WTC11 (cell line): ENCODE measurements around the gene ECT2. TPM values are rescaled to one million over a fixed set of nuclear protein-coding genes. Genes with fewer than 3 reads are reported as not detected.

Source experiments
- ATAC-seq: fragments of 200-7000 bp; cut with Tn5 transposase; 2 replicates; pipeline ENCODE4 v1.10.0; 2021; ENCODE audit warnings: mild to moderate bottlenecking, moderate library complexity
- CTCF ChIA-PET: fragments of 300-600 bp; sonication (Branson Sonifier 250); formaldehyde crosslinking; loops from one replicate; lab custom pipeline; 2021; ENCODE audit warnings: antibody characterized with exemption; lab: Charles Lee
- POLR2A ChIA-PET: fragments of 350-600 bp; sonication (Branson Sonifier 250); formaldehyde crosslinking; loops from one replicate; lab custom pipeline; 2021; ENCODE audit warnings: antibody characterized with exemption; lab: Charles Lee
- DNase-seq: peaks from one replicate; pipeline ENCODE4 v3.0.0; 2021; ENCODE audit warnings: low spot score
- H3K27ac Mint-ChIP-seq: 2 replicates; pipeline ENCODE4 v1.8.0; 2021; ENCODE audit warnings: mixed read lengths
- H3K27me3 Mint-ChIP-seq: 2 replicates; pipeline ENCODE4 v1.8.0; 2021; ENCODE audit warnings: low read depth, mild to moderate bottlenecking, moderate library complexity, mixed read lengths
- H3K36me3 Mint-ChIP-seq: 2 replicates; pipeline ENCODE4 v1.8.0; 2021; ENCODE audit warnings: mixed read lengths
- H3K4me1 Mint-ChIP-seq: 2 replicates; pipeline ENCODE4 v1.8.0; 2022; ENCODE audit warnings: mixed read lengths
- H3K4me3 Mint-ChIP-seq: 2 replicates; pipeline ENCODE4 v1.8.0; 2021; ENCODE audit warnings: mild to moderate bottlenecking, moderate library complexity, mixed read lengths
- H3K9me3 Mint-ChIP-seq: 2 replicates; pipeline ENCODE4 v1.8.0; 2021; ENCODE audit warnings: mixed read lengths
- CREM ChIP-seq: sonication (generic); formaldehyde crosslinking; IDR thresholded peaks from 2 replicates; pipeline ENCODE4 v1.8.1; 2022; ENCODE audit warnings: mild to moderate bottlenecking, missing genetic modification reagents, moderate library complexity
- EMX1 ChIP-seq: fragments of 250-450 bp; sonication (Bioruptor Pico); IDR thresholded peaks from 2 replicates; pipeline ENCODE4 v1.8.0; 2021; ENCODE audit warnings: mild to moderate bottlenecking
- ESRRA ChIP-seq: sonication (generic); formaldehyde crosslinking; IDR thresholded peaks from 2 replicates; pipeline ENCODE4 v1.8.1; 2022; ENCODE audit warnings: mild to moderate bottlenecking, missing genetic modification reagents, borderline replicate concordance
- FOXK1 ChIP-seq: sonication (generic); formaldehyde crosslinking; IDR thresholded peaks from 2 replicates; pipeline ENCODE4 v1.8.0; 2022; ENCODE audit warnings: mild to moderate bottlenecking, moderate library complexity, missing genetic modification reagents
- FOXP1 ChIP-seq: sonication (generic); formaldehyde crosslinking; IDR thresholded peaks from 2 replicates; pipeline ENCODE4 v1.8.0; 2022; ENCODE audit warnings: missing genetic modification reagents, mild to moderate bottlenecking, moderate library complexity, borderline replicate concordance
- GRHL2 ChIP-seq: fragments of 250-450 bp; sonication (Bioruptor Pico); IDR thresholded peaks from 2 replicates; pipeline ENCODE4 v1.8.0; 2022; ENCODE audit warnings: mild to moderate bottlenecking, moderate library complexity; ENCODE audit not compliant: insufficient replicate concordance, severe bottlenecking
- MYBL2 ChIP-seq: sonication (generic); formaldehyde crosslinking; IDR thresholded peaks from 2 replicates; pipeline ENCODE4 v1.8.1; 2023; ENCODE audit warnings: mild to moderate bottlenecking, moderate library complexity, missing genetic modification reagents
- NFATC4 ChIP-seq: fragments of 250-450 bp; sonication (Bioruptor Pico); IDR thresholded peaks from 2 replicates; pipeline ENCODE4 v1.9.0; 2021; ENCODE audit warnings: mild to moderate bottlenecking
- NFE2L1 ChIP-seq: sonication (generic); formaldehyde crosslinking; IDR thresholded peaks from 2 replicates; pipeline ENCODE4 v1.8.1; 2023; ENCODE audit warnings: missing genetic modification reagents
- RELA ChIP-seq: sonication (generic); formaldehyde crosslinking; IDR thresholded peaks from 2 replicates; pipeline ENCODE4 v1.8.1; 2022; ENCODE audit warnings: missing genetic modification reagents, mild to moderate bottlenecking, borderline replicate concordance
- RORB ChIP-seq: fragments of 250-450 bp; sonication (Bioruptor Pico); IDR thresholded peaks from 2 replicates; pipeline ENCODE4 v1.9.0; 2021; ENCODE audit warnings: mild to moderate bottlenecking
- SMAD3 ChIP-seq: sonication (generic); formaldehyde crosslinking; IDR thresholded peaks from 2 replicates; pipeline ENCODE4 v1.8.0; 2022; ENCODE audit warnings: missing genetic modification reagents, mild to moderate bottlenecking, borderline replicate concordance
- SMAD4 ChIP-seq: sonication (generic); formaldehyde crosslinking; IDR thresholded peaks from 2 replicates; pipeline ENCODE4 v1.8.0; 2022; ENCODE audit warnings: mild to moderate bottlenecking, missing genetic modification reagents
- TP53 ChIP-seq: sonication (generic); formaldehyde crosslinking; IDR thresholded peaks from 2 replicates; pipeline ENCODE4 v1.8.1; 2023; ENCODE audit warnings: mild to moderate bottlenecking, missing genetic modification reagents
- ZBTB21 ChIP-seq: sonication (generic); formaldehyde crosslinking; IDR thresholded peaks from 2 replicates; pipeline ENCODE4 v1.8.1; 2023; ENCODE audit warnings: mild to moderate bottlenecking, missing genetic modification reagents, borderline replicate concordance
- ZNF396 ChIP-seq: fragments of 250-450 bp; sonication (Bioruptor Pico); IDR thresholded peaks from 2 replicates; pipeline ENCODE4 v1.8.0; 2021; ENCODE audit warnings: mild to moderate bottlenecking, moderate library complexity, borderline replicate concordance
- ZNF425 ChIP-seq: fragments of 250-450 bp; sonication (Bioruptor Pico); conservative IDR thresholded peaks from 2 replicates; pipeline ENCODE4 v1.9.0; 2021; ENCODE audit warnings: mild to moderate bottlenecking
- total RNA-seq: library from RNA; stranded (reverse); gene quantifications from 3 replicates; pipeline ENCODE4 v1.2.3, GENCODE V29; 2021
- TF ChIP-seq, protein P1 (sequence below): sonication (generic); formaldehyde crosslinking; IDR thresholded peaks from 2 replicates; pipeline ENCODE4 v1.8.1; 2022; ENCODE audit warnings: missing genetic modification reagents, borderline replicate concordance
- TF ChIP-seq, protein P2 (sequence below): sonication (generic); formaldehyde crosslinking; IDR thresholded peaks from 2 replicates; pipeline ENCODE4 v1.8.1; 2022; ENCODE audit warnings: low read depth, missing genetic modification reagents, borderline replicate concordance
- TF ChIP-seq, protein P3 (sequence below): fragments of 250-450 bp; sonication (Bioruptor Pico); IDR thresholded peaks from 2 replicates; pipeline ENCODE4 v1.9.0; 2021; ENCODE audit warnings: mild to moderate bottlenecking
- TF ChIP-seq, protein P4 (sequence below): sonication (generic); formaldehyde crosslinking; IDR thresholded peaks from 2 replicates; pipeline ENCODE4 v1.8.1; 2022; ENCODE audit warnings: mild to moderate bottlenecking, moderate library complexity, missing genetic modification reagents

Gene ECT2
- total RNA-seq, 1 experiment from 2014 or later: 97.7 TPM

GRCh38 chr3:172868582-172869200 is 118.2 kb downstream of the ECT2 start:
- Mint-ChIP-seq H3K4me1 (peaks cover 6% of the 10 kb centered on the region), H3K9me3 (peaks cover 19% of the 10 kb centered on the region), H3K27ac (no peak overlapping the region), H3K4me3 (no peak overlapping the region), H3K36me3 (peaks cover 14% of the 10 kb centered on the region), H3K27me3 (peaks cover 2% of the 10 kb centered on the region)
- TF ChIP-seq ZBTB21 (CRISPR knock-in tag) (no peak), SMAD3 (CRISPR knock-in tag) (no peak), SMAD4 (CRISPR knock-in tag) (no peak), NFE2L1 (CRISPR knock-in tag) (no peak), RORB (CRISPR knock-in tag) (no peak), TP53 (CRISPR knock-in tag) (no peak), MYBL2 (CRISPR knock-in tag) (no peak), RELA (CRISPR knock-in tag) (no peak), ZNF425 (CRISPR knock-in tag) (no peak), FOXK1 (CRISPR knock-in tag) (no peak), CREM (CRISPR knock-in tag) (no peak)
- TF ChIP-seq, protein P1, sequence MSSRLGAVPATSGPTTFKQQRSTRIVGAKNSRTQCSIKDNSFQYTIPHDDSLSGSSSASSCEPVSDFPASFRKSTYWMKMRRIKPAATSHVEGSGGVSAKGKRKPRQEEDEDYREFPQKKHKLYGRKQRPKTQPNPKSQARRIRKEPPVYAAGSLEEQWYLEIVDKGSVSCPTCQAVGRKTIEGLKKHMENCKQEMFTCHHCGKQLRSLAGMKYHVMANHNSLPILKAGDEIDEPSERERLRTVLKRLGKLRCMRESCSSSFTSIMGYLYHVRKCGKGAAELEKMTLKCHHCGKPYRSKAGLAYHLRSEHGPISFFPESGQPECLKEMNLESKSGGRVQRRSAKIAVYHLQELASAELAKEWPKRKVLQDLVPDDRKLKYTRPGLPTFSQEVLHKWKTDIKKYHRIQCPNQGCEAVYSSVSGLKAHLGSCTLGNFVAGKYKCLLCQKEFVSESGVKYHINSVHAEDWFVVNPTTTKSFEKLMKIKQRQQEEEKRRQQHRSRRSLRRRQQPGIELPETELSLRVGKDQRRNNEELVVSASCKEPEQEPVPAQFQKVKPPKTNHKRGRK (CRISPR knock-in tag): no peak
- TF ChIP-seq, protein P2, sequence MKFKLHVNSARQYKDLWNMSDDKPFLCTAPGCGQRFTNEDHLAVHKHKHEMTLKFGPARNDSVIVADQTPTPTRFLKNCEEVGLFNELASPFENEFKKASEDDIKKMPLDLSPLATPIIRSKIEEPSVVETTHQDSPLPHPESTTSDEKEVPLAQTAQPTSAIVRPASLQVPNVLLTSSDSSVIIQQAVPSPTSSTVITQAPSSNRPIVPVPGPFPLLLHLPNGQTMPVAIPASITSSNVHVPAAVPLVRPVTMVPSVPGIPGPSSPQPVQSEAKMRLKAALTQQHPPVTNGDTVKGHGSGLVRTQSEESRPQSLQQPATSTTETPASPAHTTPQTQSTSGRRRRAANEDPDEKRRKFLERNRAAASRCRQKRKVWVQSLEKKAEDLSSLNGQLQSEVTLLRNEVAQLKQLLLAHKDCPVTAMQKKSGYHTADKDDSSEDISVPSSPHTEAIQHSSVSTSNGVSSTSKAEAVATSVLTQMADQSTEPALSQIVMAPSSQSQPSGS (CRISPR knock-in tag): no peak
- POLR2A ChIA-PET: no interaction called here
- CTCF ChIA-PET: no interaction called here
- ATAC-seq (no peak), DNase-seq (no peak)

DNA sequence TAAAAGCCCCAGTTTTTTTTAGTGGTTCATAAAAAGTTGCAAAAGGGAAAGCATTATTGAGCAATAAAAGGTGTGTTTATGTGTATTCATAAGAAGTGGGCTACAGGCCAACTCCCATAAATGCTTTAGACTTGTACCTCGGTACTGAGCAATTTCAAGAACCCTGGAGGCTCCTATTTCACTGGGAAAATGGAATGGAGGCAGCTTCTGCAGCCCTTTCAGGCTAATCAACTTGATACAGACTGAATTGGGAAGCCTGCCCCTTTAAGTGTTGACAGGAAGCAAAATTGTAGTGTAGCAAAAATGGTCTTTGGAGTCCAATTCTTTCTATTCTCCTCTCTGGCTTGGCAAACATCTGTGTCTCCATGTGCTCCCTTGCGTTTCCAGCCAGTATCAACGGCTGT is 118.8 kb downstream of the ECT2 start:
- CTCF ChIA-PET: no interaction called here
- H3K4me3 Mint-ChIP-seq: no peak overlapping the region
- POLR2A ChIA-PET: no interaction called here
- no peak overlapping the region for H3K27ac Mint-ChIP-seq
- H3K36me3 Mint-ChIP-seq: peaks cover 14% of the 10 kb centered on the region
- peaks cover 2% of the 10 kb centered on the region for H3K27me3 Mint-ChIP-seq
- H3K4me1 Mint-ChIP-seq: peaks cover 8% of the 10 kb centered on the region
- H3K9me3 Mint-ChIP-seq: peaks cover 19% of the 10 kb centered on the region
- DNase-seq (no peak), ATAC-seq (no peak)
- TF ChIP-seq, protein P3, sequence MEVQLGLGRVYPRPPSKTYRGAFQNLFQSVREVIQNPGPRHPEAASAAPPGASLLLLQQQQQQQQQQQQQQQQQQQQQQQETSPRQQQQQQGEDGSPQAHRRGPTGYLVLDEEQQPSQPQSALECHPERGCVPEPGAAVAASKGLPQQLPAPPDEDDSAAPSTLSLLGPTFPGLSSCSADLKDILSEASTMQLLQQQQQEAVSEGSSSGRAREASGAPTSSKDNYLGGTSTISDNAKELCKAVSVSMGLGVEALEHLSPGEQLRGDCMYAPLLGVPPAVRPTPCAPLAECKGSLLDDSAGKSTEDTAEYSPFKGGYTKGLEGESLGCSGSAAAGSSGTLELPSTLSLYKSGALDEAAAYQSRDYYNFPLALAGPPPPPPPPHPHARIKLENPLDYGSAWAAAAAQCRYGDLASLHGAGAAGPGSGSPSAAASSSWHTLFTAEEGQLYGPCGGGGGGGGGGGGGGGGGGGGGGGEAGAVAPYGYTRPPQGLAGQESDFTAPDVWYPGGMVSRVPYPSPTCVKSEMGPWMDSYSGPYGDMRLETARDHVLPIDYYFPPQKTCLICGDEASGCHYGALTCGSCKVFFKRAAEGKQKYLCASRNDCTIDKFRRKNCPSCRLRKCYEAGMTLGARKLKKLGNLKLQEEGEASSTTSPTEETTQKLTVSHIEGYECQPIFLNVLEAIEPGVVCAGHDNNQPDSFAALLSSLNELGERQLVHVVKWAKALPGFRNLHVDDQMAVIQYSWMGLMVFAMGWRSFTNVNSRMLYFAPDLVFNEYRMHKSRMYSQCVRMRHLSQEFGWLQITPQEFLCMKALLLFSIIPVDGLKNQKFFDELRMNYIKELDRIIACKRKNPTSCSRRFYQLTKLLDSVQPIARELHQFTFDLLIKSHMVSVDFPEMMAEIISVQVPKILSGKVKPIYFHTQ (CRISPR knock-in tag): no peak
- TF ChIP-seq ZNF396 (CRISPR knock-in tag) (no peak), NFATC4 (CRISPR knock-in tag) (no peak), SMAD4 (CRISPR knock-in tag) (no peak), GRHL2 (CRISPR knock-in tag) (no peak), EMX1 (no peak), ESRRA (CRISPR knock-in tag) (no peak), FOXP1 (CRISPR knock-in tag) (no peak)
- TF ChIP-seq, protein P4, sequence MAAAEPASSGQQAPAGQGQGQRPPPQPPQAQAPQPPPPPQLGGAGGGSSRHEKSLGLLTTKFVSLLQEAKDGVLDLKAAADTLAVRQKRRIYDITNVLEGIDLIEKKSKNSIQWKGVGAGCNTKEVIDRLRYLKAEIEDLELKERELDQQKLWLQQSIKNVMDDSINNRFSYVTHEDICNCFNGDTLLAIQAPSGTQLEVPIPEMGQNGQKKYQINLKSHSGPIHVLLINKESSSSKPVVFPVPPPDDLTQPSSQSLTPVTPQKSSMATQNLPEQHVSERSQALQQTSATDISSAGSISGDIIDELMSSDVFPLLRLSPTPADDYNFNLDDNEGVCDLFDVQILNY (CRISPR knock-in tag): no peak
- TF ChIP-seq, protein P1 (CRISPR knock-in tag): no peak
